ENCODE results near the gene AJAP1. TPM values are rescaled to one million over a fixed set of nuclear protein-coding genes. Genes with fewer than 3 reads are reported as not detected.

The AJAP1 gene
- total RNA-seq, 1 donor from 2014 or later, result 3.5 TPM

DNA sequence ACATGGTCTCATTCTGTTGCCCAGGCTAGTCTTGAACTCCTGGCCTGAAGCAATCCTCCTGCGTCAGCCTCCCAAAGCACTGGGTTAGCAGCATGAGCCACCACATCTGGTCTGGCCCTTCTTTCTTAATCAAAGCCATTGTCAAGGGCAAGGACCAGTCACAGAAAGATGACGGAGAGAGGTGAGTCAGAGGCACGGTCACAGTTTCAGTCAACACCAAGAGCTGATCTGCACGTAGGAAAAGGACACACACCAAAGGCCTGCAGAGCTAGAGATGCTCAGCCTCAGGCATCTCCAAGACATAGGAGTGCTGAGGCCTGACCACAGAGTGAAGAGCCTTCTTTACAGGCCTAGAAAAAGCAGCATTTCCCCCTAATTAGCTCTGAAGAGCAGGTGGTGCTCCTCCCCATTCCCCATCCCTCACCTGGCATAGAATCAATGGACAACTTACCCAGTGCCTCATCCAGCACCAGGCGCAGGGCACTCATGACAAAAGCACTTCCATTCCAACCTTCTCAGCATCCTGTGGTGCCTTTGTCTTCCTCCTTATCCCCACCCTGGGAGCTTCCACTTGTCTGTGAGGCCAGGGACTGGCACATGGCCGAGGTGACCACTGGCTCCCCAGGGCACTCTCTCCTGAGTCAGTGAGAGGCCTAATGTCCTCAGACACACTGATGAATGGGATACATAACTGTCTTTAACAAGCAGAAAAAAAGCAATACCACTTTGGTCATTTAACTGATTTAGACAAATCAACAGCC is 139.8 kb downstream of the AJAP1 start:
- H3K9me3 Mint-ChIP-seq (ENCODE audit: unreplicated experiment), result peaks cover 17% of the 10 kb centered on the region
- no peak overlapping the region for H3K4me3 Mint-ChIP-seq (ENCODE audit: unreplicated experiment)
- no peaks in the 10 kb centered on the region for H3K4me1 Mint-ChIP-seq (ENCODE audit: low read depth, unreplicated experiment)
- DNase-seq, result no peak
- peaks cover 14% of the 10 kb centered on the region for H3K36me3 Mint-ChIP-seq (ENCODE audit: unreplicated experiment)
- H3K27ac Mint-ChIP-seq (ENCODE audit: unreplicated experiment), result no peak overlapping the region
- TF ChIP-seq, protein P1, sequence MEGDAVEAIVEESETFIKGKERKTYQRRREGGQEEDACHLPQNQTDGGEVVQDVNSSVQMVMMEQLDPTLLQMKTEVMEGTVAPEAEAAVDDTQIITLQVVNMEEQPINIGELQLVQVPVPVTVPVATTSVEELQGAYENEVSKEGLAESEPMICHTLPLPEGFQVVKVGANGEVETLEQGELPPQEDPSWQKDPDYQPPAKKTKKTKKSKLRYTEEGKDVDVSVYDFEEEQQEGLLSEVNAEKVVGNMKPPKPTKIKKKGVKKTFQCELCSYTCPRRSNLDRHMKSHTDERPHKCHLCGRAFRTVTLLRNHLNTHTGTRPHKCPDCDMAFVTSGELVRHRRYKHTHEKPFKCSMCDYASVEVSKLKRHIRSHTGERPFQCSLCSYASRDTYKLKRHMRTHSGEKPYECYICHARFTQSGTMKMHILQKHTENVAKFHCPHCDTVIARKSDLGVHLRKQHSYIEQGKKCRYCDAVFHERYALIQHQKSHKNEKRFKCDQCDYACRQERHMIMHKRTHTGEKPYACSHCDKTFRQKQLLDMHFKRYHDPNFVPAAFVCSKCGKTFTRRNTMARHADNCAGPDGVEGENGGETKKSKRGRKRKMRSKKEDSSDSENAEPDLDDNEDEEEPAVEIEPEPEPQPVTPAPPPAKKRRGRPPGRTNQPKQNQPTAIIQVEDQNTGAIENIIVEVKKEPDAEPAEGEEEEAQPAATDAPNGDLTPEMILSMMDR (IDR thresholded peaks at IDR 0.05; ENCODE audit: partially characterized antibody, unreplicated experiment), result no peak
- H3K27me3 Mint-ChIP-seq (ENCODE audit: unreplicated experiment), result no peaks in the 10 kb centered on the region

DNA sequence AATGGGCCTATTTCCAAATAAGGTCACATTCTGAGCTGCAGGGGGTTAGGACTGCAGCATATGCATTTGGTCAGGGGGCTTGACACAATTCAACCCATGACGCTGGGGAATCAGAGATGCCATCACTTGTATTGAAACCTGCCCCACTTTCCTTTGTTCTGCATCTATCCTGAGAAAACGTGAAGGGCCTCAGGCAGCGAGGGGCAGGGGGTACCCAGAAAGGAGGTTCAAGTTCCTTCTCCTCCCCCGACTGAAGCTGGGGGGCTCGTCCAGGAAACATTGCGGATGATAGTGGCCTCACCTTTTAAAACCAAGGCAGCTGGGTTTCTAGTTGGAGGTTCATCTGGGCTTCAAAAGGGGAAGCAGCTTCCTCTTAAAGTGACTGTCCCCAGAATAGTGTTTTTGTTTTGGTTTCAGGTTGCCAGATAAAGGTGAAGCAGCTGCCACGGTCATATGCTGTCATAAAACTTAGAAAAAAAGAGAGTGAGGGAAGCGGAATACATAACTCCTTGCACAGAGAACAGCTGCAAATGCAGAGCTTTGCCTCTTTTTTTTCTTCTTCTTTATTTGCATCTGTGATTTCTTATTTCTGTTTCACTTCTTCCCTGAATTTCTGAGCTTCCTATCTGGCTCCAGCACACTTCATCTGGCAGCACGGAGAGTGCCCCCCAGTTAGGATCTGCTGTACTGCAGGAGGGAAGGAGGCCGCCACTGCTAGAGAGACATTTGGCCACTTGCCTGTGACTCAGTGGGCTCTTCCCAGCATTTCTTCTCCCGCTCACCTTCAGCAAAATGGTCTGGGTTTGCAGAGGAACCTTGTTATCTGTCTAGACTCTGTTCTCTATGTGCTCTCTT is 142.0 kb downstream of the AJAP1 start:
- Mint-ChIP-seq H3K36me3 (ENCODE audit: unreplicated experiment) (peaks cover 14% of the 10 kb centered on the region), H3K4me3 (ENCODE audit: unreplicated experiment) (no peak overlapping the region), H3K27ac (ENCODE audit: unreplicated experiment) (no peak overlapping the region), H3K4me1 (ENCODE audit: low read depth, unreplicated experiment) (no peaks in the 10 kb centered on the region), H3K27me3 (ENCODE audit: unreplicated experiment) (no peaks in the 10 kb centered on the region), H3K9me3 (ENCODE audit: unreplicated experiment) (peaks cover 22% of the 10 kb centered on the region)
- DNase-seq, result no peak
- TF ChIP-seq, protein P1 (IDR thresholded peaks at IDR 0.05; ENCODE audit: partially characterized antibody, unreplicated experiment), result no peak

DNA sequence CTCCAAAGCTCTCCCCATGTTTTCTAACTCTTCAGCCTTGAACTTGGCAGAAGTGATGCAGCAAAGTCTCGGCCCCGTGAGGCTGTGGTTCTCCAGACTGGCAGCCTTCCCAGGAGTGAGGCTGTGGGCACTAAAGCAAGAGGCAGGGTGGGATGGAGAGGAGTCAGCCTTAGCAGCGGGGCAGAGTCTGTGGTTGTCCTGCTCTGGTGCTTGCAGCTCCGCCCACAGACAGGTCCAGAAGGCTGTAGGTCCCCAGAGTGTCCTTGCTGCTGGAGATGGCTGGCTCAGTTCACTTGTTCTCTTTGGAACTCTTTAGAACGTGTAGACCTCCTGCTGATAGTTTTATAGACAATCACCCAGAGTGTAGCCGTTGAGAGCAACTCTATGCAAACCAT is 142.6 kb downstream of the AJAP1 start:
- TF ChIP-seq, protein P1 (IDR thresholded peaks at IDR 0.05; ENCODE audit: partially characterized antibody, unreplicated experiment), result no peak
- no peak for DNase-seq
- Mint-ChIP-seq H3K36me3 (ENCODE audit: unreplicated experiment) (peaks cover 14% of the 10 kb centered on the region), H3K4me1 (ENCODE audit: low read depth, unreplicated experiment) (no peaks in the 10 kb centered on the region), H3K4me3 (ENCODE audit: unreplicated experiment) (no peak overlapping the region), H3K9me3 (ENCODE audit: unreplicated experiment) (peaks cover 22% of the 10 kb centered on the region), H3K27ac (ENCODE audit: unreplicated experiment) (no peak overlapping the region), H3K27me3 (ENCODE audit: unreplicated experiment) (no peaks in the 10 kb centered on the region)

DNA sequence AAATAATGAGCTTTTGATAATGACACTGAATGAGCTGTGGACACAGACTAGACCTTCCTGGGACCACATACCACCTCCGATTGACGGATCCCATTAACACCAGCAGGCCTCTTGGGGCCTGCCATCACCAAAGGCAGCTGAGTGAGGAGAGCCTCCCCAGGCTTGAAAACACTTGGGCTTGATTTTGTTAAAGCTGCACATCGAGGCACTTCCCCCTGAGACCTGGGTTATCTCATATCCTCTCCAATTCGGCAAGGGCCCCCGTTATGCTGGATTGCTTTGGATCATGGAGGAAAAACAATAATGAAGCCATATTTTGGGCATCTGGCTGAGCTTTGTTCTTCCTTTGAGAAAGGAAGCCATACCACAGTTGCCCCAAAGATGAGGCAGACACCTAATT is 143.0 kb downstream of the AJAP1 start:
- no peak for DNase-seq
- no peaks in the 10 kb centered on the region for H3K27me3 Mint-ChIP-seq (ENCODE audit: unreplicated experiment)
- no peak overlapping the region for H3K4me3 Mint-ChIP-seq (ENCODE audit: unreplicated experiment)
- TF ChIP-seq, protein P1 (IDR thresholded peaks at IDR 0.05; ENCODE audit: partially characterized antibody, unreplicated experiment), result no peak
- peaks cover 14% of the 10 kb centered on the region for H3K36me3 Mint-ChIP-seq (ENCODE audit: unreplicated experiment)
- H3K27ac Mint-ChIP-seq (ENCODE audit: unreplicated experiment), result no peak overlapping the region
- H3K9me3 Mint-ChIP-seq (ENCODE audit: unreplicated experiment), result peaks cover 22% of the 10 kb centered on the region
- H3K4me1 Mint-ChIP-seq (ENCODE audit: low read depth, unreplicated experiment), result no peaks in the 10 kb centered on the region

Data from glutamatergic neuron (in vitro differentiated cells).